Loucy (cell line): ENCODE data around the gene AVPI1.

Experiments
- H2AFZ ChIP-seq: fragments of 200-600 bp; sonication (generic); 2 replicates; pipeline ENCODE4 v1.6.0; 2016; ENCODE audit warnings: antibody characterized with exemption, mild to moderate bottlenecking, low read length, moderate library complexity
- H3F3A ChIP-seq: fragments of 200-600 bp; 2 replicates; pipeline ENCODE4 v1.6.0; 2016; ENCODE audit warnings: antibody characterized with exemption, low read depth, mild to moderate bottlenecking
- H3K27me3 ChIP-seq: fragments of 200-600 bp; sonication (generic); 2 replicates; pipeline ENCODE4 v1.6.1; 2014; ENCODE audit warnings: low read length, mild to moderate bottlenecking; ENCODE audit not compliant: insufficient read depth, poor library complexity, severe bottlenecking
- H3K36me3 ChIP-seq: fragments of 200-600 bp; sonication (generic); 2 replicates; pipeline ENCODE4 v1.6.1; 2016; ENCODE audit warnings: low read length; ENCODE audit not compliant: insufficient read depth
- H3K4me1 ChIP-seq: fragments of 200-600 bp; sonication (generic); 2 replicates; pipeline ENCODE4 v1.5.1; 2014; ENCODE audit warnings: low read length, mild to moderate bottlenecking; ENCODE audit not compliant: insufficient read depth, poor library complexity, severe bottlenecking
- H3K4me2 ChIP-seq: fragments of 200-600 bp; sonication (generic); 2 replicates; pipeline ENCODE4 v1.6.0; 2014; ENCODE audit warnings: antibody characterized with exemption, low read length, low read depth, mild to moderate bottlenecking; ENCODE audit not compliant: poor library complexity, severe bottlenecking
- H3K4me3 ChIP-seq: fragments of 200-600 bp; sonication (generic); 2 replicates; pipeline ENCODE4 v1.5.1; 2014; ENCODE audit warnings: low read length, mild to moderate bottlenecking, mixed read lengths; ENCODE audit not compliant: poor library complexity, severe bottlenecking
- H3K79me2 ChIP-seq: fragments of 200-600 bp; sonication (generic); 2 replicates; pipeline ENCODE4 v1.6.1; 2014; ENCODE audit warnings: low read length; ENCODE audit not compliant: insufficient read depth
- H3K9ac ChIP-seq: fragments of 200-600 bp; sonication (generic); 2 replicates; pipeline ENCODE4 v1.6.0; 2014; ENCODE audit warnings: mild to moderate bottlenecking, low read depth, low read length, moderate library complexity; ENCODE audit not compliant: poor library complexity, severe bottlenecking
- H3K9me2 ChIP-seq: fragments of 200-600 bp; sonication (generic); replicated peaks from 2 replicates; pipeline ENCODE4 v1.6.1; 2016; ENCODE audit warnings: low read depth, low read length, mixed read lengths
- H3K9me3 ChIP-seq: fragments of 200-600 bp; sonication (generic); 2 replicates; pipeline ENCODE4 v1.6.1; 2014; ENCODE audit warnings: mild to moderate bottlenecking, antibody characterized with exemption, low read length, low read depth; ENCODE audit not compliant: insufficient read depth
- H4K20me1 ChIP-seq: fragments of 200-600 bp; sonication (generic); 2 replicates; pipeline ENCODE4 v1.6.0; 2014; ENCODE audit warnings: antibody characterized with exemption, low read length, mild to moderate bottlenecking; ENCODE audit not compliant: insufficient read depth, poor library complexity, severe bottlenecking
- CTCF ChIP-seq: fragments of 200-600 bp; sonication (generic); conservative IDR thresholded peaks from 2 replicates; pipeline ENCODE4 v1.5.1; 2014; ENCODE audit warnings: mild to moderate bottlenecking, antibody characterized with exemption, low read length
- EZH2phosphoT487 ChIP-seq: fragments of 200-600 bp; IDR thresholded peaks from 2 replicates; pipeline ENCODE4 v1.6.1; 2018; ENCODE audit warnings: antibody characterized with exemption, mild to moderate bottlenecking, moderate library complexity, borderline replicate concordance

AVPI1 gene

GRCh38 chr10:97690133-97690532 lies 3.1 kb upstream of the AVPI1 start:
- no peaks in the 10 kb centered on the region for H3K27me3 ChIP-seq
- H2AFZ ChIP-seq, result no peak overlapping the region
- no peaks in the 10 kb centered on the region for H3K36me3 ChIP-seq
- H4K20me1 ChIP-seq, result no peaks in the 10 kb centered on the region
- H3F3A ChIP-seq, result no peaks in the 10 kb centered on the region
- no peaks in the 10 kb centered on the region for H3K9me2 ChIP-seq
- TF ChIP-seq EZH2phosphoT487 (no peak), CTCF (no peak)
- no peak overlapping the region for H3K4me3 ChIP-seq
- H3K79me2 ChIP-seq, result no peaks in the 10 kb centered on the region
- no peak overlapping the region for H3K9ac ChIP-seq
- no peak overlapping the region for H3K4me2 ChIP-seq
- no peaks in the 10 kb centered on the region for H3K9me3 ChIP-seq
- H3K4me1 ChIP-seq, result peaks cover 15% of the 10 kb centered on the region

- H3K9ac ChIP-seq, result no peak overlapping the region
- no peaks in the 10 kb centered on the region for H3K9me3 ChIP-seq
- TF ChIP-seq CTCF, result no peak
- no peak for TF ChIP-seq EZH2phosphoT487
These were observed 2.5 kb upstream of the AVPI1 start for GRCh38 chr10:97689559-97690020.

GRCh38 chr10:97687785-97688781 lies 1.0 kb upstream of the AVPI1 start:
- Histone ChIP-seq H3K4me3 (peak overlapping the region; percentile 79), H4K20me1 (no peaks in the 10 kb centered on the region), H3F3A (no peaks in the 10 kb centered on the region), H3K27me3 (no peaks in the 10 kb centered on the region), H3K4me2 (peak overlapping the region; percentile 95), H3K9ac (peak overlapping the region; percentile 90), H3K4me1 (peaks cover 24% of the 10 kb centered on the region), H2AFZ (peak overlapping the region; percentile 80), H3K79me2 (no peaks in the 10 kb centered on the region), H3K36me3 (no peaks in the 10 kb centered on the region), H3K9me2 (no peaks in the 10 kb centered on the region), H3K9me3 (no peaks in the 10 kb centered on the region)
- no peak for TF ChIP-seq CTCF
- TF ChIP-seq EZH2phosphoT487, result no peak

More at GRCh38 chr10:97689559-97690020, 2.5 kb upstream of the AVPI1 start:
- H3K36me3 ChIP-seq, result no peaks in the 10 kb centered on the region
- no peak overlapping the region for H3K4me2 ChIP-seq
- H3K79me2 ChIP-seq, result no peaks in the 10 kb centered on the region
- H3K27me3 ChIP-seq, result no peaks in the 10 kb centered on the region
- no peak overlapping the region for H2AFZ ChIP-seq
- H4K20me1 ChIP-seq, result no peaks in the 10 kb centered on the region
- no peak overlapping the region for H3K4me3 ChIP-seq
- peaks cover 15% of the 10 kb centered on the region for H3K4me1 ChIP-seq
- H3F3A ChIP-seq, result no peaks in the 10 kb centered on the region
- no peaks in the 10 kb centered on the region for H3K9me2 ChIP-seq
